ENCODE data around the gene CCNL2. TPM values are rescaled to one million over a fixed set of nuclear protein-coding genes. Genes with fewer than 3 reads are reported as not detected.
A peak's percentile ranks its signal among the peaks of the same experiment; 100 is the strongest.
"Not testable (repeated sequence)": the region's sequence is repeated elsewhere in the genome, so short reads cannot be mapped to it uniquely, and the experiment has no call there.

The CCNL2 gene
- total and polyA plus RNA-seq, 8 donors, result 33.4 to 739 (median 277) TPM

- TF ChIP-seq, protein P1, sequence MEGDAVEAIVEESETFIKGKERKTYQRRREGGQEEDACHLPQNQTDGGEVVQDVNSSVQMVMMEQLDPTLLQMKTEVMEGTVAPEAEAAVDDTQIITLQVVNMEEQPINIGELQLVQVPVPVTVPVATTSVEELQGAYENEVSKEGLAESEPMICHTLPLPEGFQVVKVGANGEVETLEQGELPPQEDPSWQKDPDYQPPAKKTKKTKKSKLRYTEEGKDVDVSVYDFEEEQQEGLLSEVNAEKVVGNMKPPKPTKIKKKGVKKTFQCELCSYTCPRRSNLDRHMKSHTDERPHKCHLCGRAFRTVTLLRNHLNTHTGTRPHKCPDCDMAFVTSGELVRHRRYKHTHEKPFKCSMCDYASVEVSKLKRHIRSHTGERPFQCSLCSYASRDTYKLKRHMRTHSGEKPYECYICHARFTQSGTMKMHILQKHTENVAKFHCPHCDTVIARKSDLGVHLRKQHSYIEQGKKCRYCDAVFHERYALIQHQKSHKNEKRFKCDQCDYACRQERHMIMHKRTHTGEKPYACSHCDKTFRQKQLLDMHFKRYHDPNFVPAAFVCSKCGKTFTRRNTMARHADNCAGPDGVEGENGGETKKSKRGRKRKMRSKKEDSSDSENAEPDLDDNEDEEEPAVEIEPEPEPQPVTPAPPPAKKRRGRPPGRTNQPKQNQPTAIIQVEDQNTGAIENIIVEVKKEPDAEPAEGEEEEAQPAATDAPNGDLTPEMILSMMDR (IDR thresholded peaks at IDR 0.05), result no peak
- TF ChIP-seq POLR2A (IDR thresholded peaks at IDR 0.05) (no peak), POLR2AphosphoS5 (IDR thresholded peaks at IDR 0.05) (no peak), EP300 (IDR thresholded peaks at IDR 0.05) (no peak)
- Histone ChIP-seq H3K27me3 (peaks cover 0 to 45% (median 9%) of the 10 kb centered on the region in 3 donors), H3K27ac (peak overlapping the region; percentile 90 to 96 (median 92)), H3K4me1 (peaks cover 69 to 86% (median 76%) of the 10 kb centered on the region in 4 donors), H3K4me3 (peak overlapping the region in 1 of 4 donors; percentile 21), H3K36me3 (no peaks in the 10 kb centered on the region), H3K9me3 (no peaks in the 10 kb centered on the region)
- intact Hi-C loops (cut with DNase I; ENCODE audit: low total_unique reads), result no loop called here
- 31 to 45% (median 41%) methylated on average over 8 to 18 of the region's 18 CpGs for WGBS, 5 donors
- DNase-seq, result peak in 1 of 2 donors; percentile 78
Observed at GRCh38 chr1:1430992-1431844, 32.1 kb upstream of the CCNL2 start.

DNA sequence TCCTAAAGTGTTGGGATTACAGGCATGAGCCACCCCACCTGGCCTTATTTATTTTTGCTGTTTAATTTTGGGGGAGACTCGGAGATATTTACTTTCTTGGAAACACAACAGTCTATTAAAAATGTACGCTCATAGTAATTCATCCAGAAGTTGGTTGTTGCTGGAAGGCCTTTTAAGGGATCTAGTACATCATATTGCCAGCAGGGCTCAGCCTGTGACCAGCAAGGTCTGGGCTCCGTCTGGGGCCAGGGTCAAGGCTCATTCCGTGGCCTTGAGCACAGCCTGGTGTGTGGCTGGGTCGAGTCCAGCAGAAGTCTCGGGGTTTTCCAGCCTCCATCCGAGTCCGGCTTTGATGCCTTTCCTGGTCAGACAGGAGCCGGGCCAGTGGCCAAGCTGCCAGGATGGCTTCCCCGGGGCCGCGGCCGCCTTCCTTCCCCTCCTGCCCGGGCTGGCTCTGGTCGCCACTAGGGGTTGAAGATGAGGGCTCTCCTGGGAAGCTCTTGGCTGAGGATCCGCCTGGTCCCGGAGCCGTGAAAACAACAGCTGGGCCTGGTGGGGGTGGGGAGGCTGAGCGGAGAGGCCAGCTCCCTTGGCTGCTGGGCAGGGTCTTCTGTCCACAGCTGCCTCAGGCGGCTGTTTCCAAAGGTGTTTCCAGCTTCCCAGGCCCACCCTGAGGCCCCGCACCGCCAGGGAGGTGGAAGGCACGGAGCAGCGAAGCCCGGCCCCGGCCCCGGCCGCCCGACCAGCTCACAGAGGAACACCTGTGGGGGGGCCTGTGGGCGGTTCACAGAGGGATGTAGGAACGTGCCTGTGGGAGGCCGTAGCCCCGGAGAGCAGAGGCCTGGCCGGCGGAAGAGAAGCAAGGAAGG is 31.2 kb upstream of the CCNL2 start:
- Histone ChIP-seq H3K4me3 (peak overlapping the region in 2 of 4 donors; percentile 2 to 21), H3K27ac (peak overlapping the region; percentile 90 to 96 (median 92)), H3K9me3 (no peaks in the 10 kb centered on the region), H3K4me1 (peaks cover 64 to 82% (median 68%) of the 10 kb centered on the region in 4 donors), H3K27me3 (peaks cover 0 to 45% (median 4%) of the 10 kb centered on the region in 3 donors), H3K36me3 (no peaks in the 10 kb centered on the region)
- DNase-seq, result peak; percentile 81 to 91
- 9 to 23% (median 14%) methylated on average over 17 to 35 of the region's 35 CpGs for WGBS, 5 donors
- intact Hi-C loops (cut with DNase I; ENCODE audit: low total_unique reads), result no loop called here
- peak in 2 of 3 donors; percentile 14 to 51 for TF ChIP-seq POLR2AphosphoS5 (IDR thresholded peaks at IDR 0.05)
- TF ChIP-seq POLR2A (IDR thresholded peaks at IDR 0.05), result no peak
- TF ChIP-seq, protein P1 (IDR thresholded peaks at IDR 0.05), result peak in 4 of 7 experiments; percentile 5 to 32 (median 18)
- no peak for TF ChIP-seq EP300 (IDR thresholded peaks at IDR 0.05)

DNA sequence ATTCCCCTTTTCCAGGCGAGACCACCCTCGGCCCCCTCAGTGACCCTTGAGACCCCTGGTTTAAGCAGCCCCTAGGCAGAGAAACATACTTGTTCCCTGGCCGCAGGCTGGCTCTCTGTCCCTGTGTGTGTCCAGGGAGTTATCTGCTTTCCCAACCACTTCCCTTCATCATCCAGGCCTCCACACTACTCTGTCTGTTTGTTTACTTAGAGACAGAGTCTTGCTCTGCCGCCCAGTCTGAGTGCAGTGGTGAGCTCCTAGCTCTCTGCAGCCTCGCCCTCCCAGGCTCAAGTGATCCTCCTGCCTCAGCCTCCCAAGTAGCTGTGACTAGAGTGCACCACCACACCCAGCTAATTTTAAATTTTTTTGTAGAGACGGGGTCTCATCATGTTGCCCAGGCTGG is 30.5 kb upstream of the CCNL2 start:
- H3K9me3 ChIP-seq, result no peaks in the 10 kb centered on the region
- TF ChIP-seq, protein P1 (IDR thresholded peaks at IDR 0.05), result no peak
- TF ChIP-seq EP300 (IDR thresholded peaks at IDR 0.05), result no peak
- no peak for TF ChIP-seq POLR2A (IDR thresholded peaks at IDR 0.05)
- no peak for TF ChIP-seq POLR2AphosphoS5 (IDR thresholded peaks at IDR 0.05)
- no peaks in the 10 kb centered on the region for H3K36me3 ChIP-seq
- peak overlapping the region; percentile 66 to 96 (median 91) for H3K27ac ChIP-seq
- peak in 1 of 2 donors; percentile 56 for DNase-seq
- H3K4me1 ChIP-seq, result peaks cover 57 to 75% (median 62%) of the 10 kb centered on the region in 4 donors
- 51 to 64% (median 57%) methylated on average over 6 of the region's 6 CpGs for WGBS, 5 donors
- no peak overlapping the region for H3K4me3 ChIP-seq
- H3K27me3 ChIP-seq, result peaks cover 0 to 39% (median 4%) of the 10 kb centered on the region in 3 donors
- intact Hi-C loops (cut with DNase I; ENCODE audit: low total_unique reads), result no loop called here

DNA sequence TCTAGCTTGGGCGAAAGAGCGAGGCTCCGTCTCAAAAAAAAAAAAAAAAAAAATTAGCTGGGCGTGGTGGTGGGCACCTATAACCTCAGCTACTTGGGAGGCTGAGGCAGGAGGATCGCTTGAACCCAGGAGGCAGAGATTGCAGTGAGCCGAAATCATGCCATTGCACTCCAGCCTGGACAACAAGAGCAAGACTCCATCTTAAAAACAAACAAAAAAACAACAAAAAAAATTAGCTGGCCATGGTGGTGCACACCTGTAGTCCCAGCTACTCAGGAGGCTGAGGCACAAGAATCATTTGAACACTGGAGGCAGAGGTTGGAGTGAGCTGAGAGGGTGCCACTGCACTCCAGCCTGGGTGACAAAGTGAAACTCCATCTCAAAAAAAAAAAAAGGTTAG is 29.8 kb upstream of the CCNL2 start:
- H3K9me3 ChIP-seq; intact Hi-C loops (cut with DNase I; ENCODE audit: low total_unique reads); DNase-seq; H3K36me3 ChIP-seq; H3K4me3 ChIP-seq: not testable (repeated sequence)
- Histone ChIP-seq H3K27me3 (peaks cover 0 to 32% (median 4%) of the 10 kb centered on the region in 3 donors), H3K4me1 (peaks cover 50 to 68% (median 55%) of the 10 kb centered on the region in 4 donors), H3K27ac (peak overlapping the region in 3 of 5 donors; percentile 90 to 96 (median 92))
- 90 to 96% (median 94%) methylated on average over 5 to 6 of the region's 6 CpGs for WGBS, 5 donors
